ENCODE data around the gene FUZ.

The FUZ gene

GRCh38 chr19:49779731-49780555, 33.1 kb downstream of the FUZ start:
- Histone ChIP-seq H3K9ac (ENCODE audit: low read length) (no peak overlapping the region), H3K36me3 (ENCODE audit: insufficient read depth, low read length) (peaks cover 41% of the 10 kb centered on the region), H3K27ac (ENCODE audit: low read depth, low read length, poor library complexity, severe bottlenecking) (peak overlapping the region; percentile 25), H3K79me2 (ENCODE audit: insufficient read depth, low read length) (no peaks in the 10 kb centered on the region), H3F3A (ENCODE audit: insufficient read depth, low read length) (no peaks in the 10 kb centered on the region), H4K20me1 (ENCODE audit: insufficient read depth, low read length) (no peaks in the 10 kb centered on the region), H2AFZ (ENCODE audit: low read length) (no peak overlapping the region), H3K4me1 (ENCODE audit: insufficient read depth, low read length, severe bottlenecking) (peaks cover 9% of the 10 kb centered on the region), H3K9me2 (ENCODE audit: low read depth, low read length) (no peaks in the 10 kb centered on the region), H3K4me2 (ENCODE audit: low read length) (no peak overlapping the region), H3K9me3 (ENCODE audit: low read length) (no peaks in the 10 kb centered on the region), H3K4me3 (ENCODE audit: low read depth, low read length, poor library complexity, severe bottlenecking) (no peak overlapping the region), H3K27me3 (ENCODE audit: insufficient read depth, low read length) (no peaks in the 10 kb centered on the region)
- TF ChIP-seq CTCF (IDR thresholded peaks at IDR 0.05; ENCODE audit: low read length) (no peak), EZH2 (IDR thresholded peaks at IDR 0.05; ENCODE audit: borderline replicate concordance, low read length) (no peak)

GRCh38 chr19:49776371-49776764, 36.7 kb downstream of the FUZ start:
- H3K36me3 ChIP-seq (ENCODE audit: insufficient read depth, low read length), result peaks cover 12% of the 10 kb centered on the region
- no peak overlapping the region for H3K4me3 ChIP-seq (ENCODE audit: low read depth, low read length, poor library complexity, severe bottlenecking)
- no peaks in the 10 kb centered on the region for H3K79me2 ChIP-seq (ENCODE audit: insufficient read depth, low read length)
- no peak overlapping the region for H3K4me2 ChIP-seq (ENCODE audit: low read length)
- no peaks in the 10 kb centered on the region for H3F3A ChIP-seq (ENCODE audit: insufficient read depth, low read length)
- TF ChIP-seq CTCF (IDR thresholded peaks at IDR 0.05; ENCODE audit: low read length) (no peak), EZH2 (IDR thresholded peaks at IDR 0.05; ENCODE audit: borderline replicate concordance, low read length) (no peak)
- no peak overlapping the region for H3K27ac ChIP-seq (ENCODE audit: low read depth, low read length, poor library complexity, severe bottlenecking)
- H3K4me1 ChIP-seq (ENCODE audit: insufficient read depth, low read length, severe bottlenecking), result peaks cover 14% of the 10 kb centered on the region
- no peaks in the 10 kb centered on the region for H4K20me1 ChIP-seq (ENCODE audit: insufficient read depth, low read length)
- H2AFZ ChIP-seq (ENCODE audit: low read length), result no peak overlapping the region
- H3K9me3 ChIP-seq (ENCODE audit: low read length), result no peaks in the 10 kb centered on the region
- H3K9ac ChIP-seq (ENCODE audit: low read length), result no peak overlapping the region
- no peaks in the 10 kb centered on the region for H3K27me3 ChIP-seq (ENCODE audit: insufficient read depth, low read length)
- H3K9me2 ChIP-seq (ENCODE audit: low read depth, low read length), result no peaks in the 10 kb centered on the region

- Histone ChIP-seq H3K4me3 (ENCODE audit: low read depth, low read length, poor library complexity, severe bottlenecking) (no peak overlapping the region), H3K27ac (ENCODE audit: low read depth, low read length, poor library complexity, severe bottlenecking) (no peak overlapping the region), H2AFZ (ENCODE audit: low read length) (no peak overlapping the region), H3K79me2 (ENCODE audit: insufficient read depth, low read length) (no peaks in the 10 kb centered on the region), H4K20me1 (ENCODE audit: insufficient read depth, low read length) (no peaks in the 10 kb centered on the region), H3K9me2 (ENCODE audit: low read depth, low read length) (no peaks in the 10 kb centered on the region), H3K9me3 (ENCODE audit: low read length) (no peaks in the 10 kb centered on the region), H3F3A (ENCODE audit: insufficient read depth, low read length) (no peaks in the 10 kb centered on the region), H3K9ac (ENCODE audit: low read length) (no peak overlapping the region), H3K36me3 (ENCODE audit: insufficient read depth, low read length) (peaks cover 12% of the 10 kb centered on the region), H3K4me2 (ENCODE audit: low read length) (no peak overlapping the region), H3K4me1 (ENCODE audit: insufficient read depth, low read length, severe bottlenecking) (peaks cover 16% of the 10 kb centered on the region), H3K27me3 (ENCODE audit: insufficient read depth, low read length) (no peaks in the 10 kb centered on the region)
- no peak for TF ChIP-seq EZH2 (IDR thresholded peaks at IDR 0.05; ENCODE audit: borderline replicate concordance, low read length)
- no peak for TF ChIP-seq CTCF (IDR thresholded peaks at IDR 0.05; ENCODE audit: low read length)
Observed at GRCh38 chr19:49775742-49776370, 37.2 kb downstream of the FUZ start.

Measured in OCI-LY1 (cell line).